NCI-H1105 (cell line): ENCODE data around the gene SPOUT1.
"Not testable (repeated sequence)": the region's sequence is repeated elsewhere in the genome, so short reads cannot be mapped to it uniquely, and the experiment has no call there.

Experiments used
- DNase-seq: peaks from one replicate; lab custom pipeline; 2025; lab: John Stamatoyannopoulos, UW

Gene SPOUT1

DNA sequence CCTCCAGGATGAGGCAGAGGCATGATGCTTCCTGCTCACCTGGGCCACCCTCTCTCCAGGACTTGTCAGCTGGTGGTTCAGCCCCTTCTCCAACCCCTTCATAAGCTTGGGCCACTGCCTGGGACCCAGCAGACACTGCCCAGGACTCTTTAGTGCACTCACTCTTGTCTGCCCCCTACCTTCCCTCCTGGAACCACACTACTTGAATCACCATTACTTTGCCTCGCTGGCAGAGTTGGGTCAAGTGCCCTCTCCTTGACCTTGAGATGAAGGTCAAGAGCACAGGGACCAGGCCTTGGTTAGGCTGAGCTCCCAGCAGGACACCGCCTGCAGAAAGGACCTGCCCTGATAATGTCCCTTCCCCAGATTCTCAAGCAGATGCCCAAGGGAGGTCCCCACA lies 19.8 kb downstream of the SPOUT1 start:
- no peak for DNase-seq

DNA sequence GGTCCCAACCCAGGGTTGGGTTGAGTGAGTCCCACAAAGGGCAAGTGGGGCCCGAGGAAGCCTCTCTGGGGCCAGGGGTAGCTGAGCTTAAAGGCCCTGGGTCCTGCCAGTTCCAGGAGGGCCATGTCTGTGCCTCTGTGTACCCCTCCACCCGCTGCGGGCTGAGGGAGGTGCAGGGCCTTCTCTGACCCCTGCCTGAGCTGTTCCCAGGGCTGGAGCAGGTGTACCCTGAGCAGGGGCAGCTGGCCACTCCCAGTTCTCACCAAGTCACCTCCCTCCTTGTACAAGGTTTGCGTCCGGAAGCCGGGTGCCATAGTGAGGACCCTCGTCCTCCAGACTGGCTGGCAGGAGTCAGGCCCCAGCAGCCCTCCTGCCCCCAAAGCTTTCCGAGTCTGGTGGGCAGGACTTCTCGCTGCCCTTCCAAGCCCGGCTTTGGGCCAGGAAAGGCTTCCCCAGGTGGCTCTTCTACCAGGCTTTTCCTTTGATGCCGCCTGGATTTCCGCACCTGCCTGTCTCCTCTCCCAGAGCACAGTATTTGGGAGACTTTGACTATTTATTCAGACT lies 20.5 kb downstream of the SPOUT1 start:
- DNase-seq, result no peak

DNA sequence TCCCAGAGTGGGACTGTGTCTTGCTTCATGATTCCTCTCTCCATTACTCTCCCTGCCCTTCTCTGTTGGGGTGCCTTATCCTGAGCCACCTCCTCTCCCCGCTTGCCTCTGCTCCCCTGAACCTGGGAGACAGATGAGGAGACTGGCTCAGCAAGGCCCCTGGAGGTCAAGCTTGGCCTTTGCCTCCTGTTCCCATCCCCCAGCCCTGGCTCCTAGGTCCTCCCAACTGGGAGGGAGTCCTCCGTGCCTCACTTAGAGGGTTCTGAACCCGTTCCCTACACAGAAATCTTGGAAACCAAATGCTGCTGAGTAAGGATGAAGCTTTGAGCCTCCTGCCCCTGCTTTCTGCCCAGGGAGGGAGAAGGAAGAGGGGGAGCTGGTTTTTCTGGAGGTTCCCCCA lies 21.1 kb downstream of the SPOUT1 start:
- DNase-seq, result no peak

DNA sequence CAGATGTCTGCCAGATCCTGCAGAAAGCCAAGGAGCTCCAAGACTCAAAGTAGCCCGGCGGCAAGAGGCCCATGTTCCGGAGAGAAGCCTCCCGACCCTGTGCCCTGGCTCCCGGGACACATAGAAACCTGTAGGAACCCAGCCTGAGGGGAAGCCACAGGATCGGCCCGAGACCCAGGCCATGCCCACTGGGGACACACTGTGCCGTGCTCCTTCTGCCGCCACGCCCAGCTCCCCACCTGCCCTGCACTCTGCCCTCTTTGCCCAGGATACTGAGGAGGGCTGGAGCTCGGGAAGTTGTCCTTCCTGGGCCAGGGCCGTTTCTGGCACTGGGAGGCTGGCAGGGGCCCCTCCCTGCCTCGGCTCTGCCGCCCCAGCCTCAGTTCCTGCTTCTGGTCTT lies 21.8 kb downstream of the SPOUT1 start:
- DNase-seq, result no peak

DNA sequence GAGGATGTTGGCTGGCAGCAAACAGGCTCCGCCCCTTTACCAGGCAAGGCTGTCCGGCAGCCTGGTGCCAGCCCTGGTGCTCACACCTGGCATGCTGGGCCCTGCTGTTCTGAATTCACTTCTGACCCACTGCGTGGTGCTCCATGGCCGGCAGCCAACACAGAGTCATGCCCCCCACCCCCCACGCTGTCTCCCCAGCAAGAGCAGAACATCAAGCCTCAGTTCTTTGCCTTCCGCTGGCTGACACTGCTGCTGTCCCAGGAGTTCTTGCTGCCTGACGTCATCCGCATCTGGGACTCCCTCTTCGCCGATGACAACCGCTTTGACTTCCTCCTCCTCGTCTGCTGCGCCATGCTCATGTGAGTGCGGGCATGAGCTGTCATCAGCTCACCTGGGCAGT lies 23.9 kb downstream of the SPOUT1 start:
- no peak for DNase-seq

DNA sequence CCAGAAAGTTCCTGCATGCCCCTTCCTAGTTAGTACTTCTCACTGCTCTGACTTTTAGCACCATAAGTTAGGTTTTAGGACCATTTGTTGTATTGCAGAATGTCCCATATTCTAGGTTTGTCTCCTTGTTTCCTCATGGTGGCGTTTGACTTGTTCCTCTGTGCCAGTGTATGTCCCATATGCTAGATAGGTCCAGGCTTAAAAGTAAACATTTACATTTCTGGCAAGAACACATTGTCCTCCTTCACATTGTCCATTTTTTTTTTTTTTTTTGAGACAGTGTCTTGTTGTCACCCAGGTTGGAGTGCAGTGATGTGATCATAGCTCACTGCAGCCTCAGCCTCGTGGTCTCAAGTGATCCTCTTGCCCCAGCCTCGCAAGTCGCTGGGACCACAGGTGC lies 27.1 kb downstream of the SPOUT1 start:
- DNase-seq, result no peak

DNA sequence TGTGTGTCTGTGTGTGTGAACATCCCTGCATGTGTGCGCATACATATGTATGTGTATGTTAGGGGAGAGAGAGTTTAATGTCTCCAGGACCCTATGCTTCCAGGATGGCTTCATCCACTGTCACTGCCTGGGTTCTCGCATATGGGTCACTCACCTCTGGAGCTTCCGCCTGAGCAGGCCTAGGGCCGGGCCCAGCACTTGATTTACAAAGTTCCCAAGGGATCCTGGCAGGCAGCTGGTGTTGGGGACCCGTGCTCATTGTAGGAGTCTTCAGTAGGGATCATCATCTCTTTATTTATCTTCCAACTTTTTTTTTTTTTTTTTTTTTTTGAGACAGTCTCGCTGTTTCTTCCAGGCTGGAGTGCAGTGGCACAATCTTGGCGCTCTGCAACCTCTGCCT lies 29.5 kb downstream of the SPOUT1 start:
- DNase-seq, result no peak

DNA sequence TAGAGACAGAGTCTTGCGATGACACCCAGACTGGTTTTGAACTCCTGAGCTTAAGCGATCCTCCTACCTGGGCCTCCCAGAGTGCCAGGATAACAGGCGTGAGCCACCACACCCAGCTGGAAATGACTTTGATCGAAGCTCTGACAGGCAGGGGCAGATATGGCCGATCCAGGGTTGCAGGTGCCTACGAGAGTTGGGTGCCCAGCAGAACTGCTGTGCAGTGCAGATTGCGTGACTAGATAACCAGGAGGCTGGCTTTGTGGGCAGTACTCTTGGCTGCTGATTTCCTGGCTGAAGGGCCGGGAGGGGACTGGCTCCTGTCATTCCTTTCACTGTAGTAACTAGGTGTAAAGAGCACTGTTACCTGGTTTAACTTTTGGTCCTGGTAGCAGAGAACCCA lies 30.7 kb downstream of the SPOUT1 start:
- DNase-seq, result no peak

DNA sequence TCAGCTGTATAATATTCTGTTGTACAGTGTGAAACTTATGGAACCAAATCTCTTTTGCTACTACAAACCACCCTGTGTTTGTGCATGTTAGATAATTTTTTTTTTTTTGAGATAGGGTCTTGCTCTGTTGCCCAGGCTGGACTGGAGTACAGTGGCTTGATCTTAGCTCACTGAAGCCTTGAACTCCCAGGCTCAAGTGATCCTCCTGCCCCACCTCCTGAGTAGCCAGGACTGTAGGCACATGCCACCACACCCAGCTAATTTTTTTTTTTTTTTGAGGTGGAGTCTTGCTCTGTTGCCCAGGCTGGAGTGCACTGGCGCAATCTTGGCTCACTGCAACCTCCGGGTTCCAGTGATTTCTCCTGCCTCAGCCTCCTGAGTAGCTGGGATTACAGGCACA lies 34.6 kb downstream of the SPOUT1 start:
- DNase-seq, result not testable (repeated sequence)

DNA sequence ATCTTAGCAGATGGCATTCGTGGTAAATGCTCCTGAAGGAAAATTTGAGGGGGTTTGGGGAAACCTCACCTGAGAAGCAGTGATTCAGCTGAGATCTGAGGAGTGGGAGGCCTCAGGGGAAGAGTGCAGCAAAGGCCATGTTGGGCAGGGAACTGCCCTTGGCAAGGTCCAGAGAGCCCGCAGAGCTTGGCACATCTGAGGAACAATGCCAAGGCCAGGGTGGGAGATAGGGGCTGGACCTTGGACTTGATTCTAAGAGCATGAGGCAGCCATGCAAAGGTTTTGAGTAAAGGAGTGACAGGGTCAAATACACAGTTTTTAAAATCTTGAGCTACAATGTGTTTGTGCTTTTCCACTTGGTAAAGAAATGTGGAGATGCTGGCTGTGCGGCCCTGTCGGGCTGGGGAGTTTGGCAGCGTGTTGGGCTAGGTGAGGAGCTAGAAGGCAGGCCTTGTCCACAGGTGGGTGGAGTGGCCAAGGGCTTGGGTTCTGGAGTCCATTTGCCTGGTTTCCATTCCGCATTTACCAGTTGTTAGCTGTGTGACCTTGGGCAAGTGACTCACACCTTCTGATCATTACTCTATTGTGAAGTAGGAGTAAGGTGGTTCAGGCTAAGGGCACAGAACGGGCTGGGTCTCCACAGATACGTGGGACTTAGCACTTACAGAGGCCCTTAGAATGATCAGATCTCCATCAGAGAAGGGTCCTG lies 36.5 kb downstream of the SPOUT1 start:
- DNase-seq, result no peak

DNA sequence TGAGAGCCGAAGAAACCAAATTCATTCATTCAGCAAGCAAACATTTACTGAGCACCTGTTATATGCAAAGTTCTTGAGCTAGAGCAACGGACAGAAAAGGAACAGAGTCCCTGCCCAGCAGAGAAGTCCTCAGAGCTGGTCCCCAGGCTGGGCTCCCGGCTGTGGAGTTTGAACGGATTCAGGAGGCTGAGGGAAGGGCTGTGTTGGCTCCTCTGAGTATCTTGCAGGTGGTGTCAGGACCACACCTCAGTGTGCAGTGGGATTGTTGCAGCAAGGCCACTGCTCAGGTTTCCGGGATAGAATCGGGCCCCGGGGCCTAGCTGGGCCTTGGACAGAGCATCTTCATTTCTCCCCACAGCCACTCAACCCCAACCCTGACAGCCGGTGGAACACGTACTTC lies 37.5 kb downstream of the SPOUT1 start:
- DNase-seq, result no peak

DNA sequence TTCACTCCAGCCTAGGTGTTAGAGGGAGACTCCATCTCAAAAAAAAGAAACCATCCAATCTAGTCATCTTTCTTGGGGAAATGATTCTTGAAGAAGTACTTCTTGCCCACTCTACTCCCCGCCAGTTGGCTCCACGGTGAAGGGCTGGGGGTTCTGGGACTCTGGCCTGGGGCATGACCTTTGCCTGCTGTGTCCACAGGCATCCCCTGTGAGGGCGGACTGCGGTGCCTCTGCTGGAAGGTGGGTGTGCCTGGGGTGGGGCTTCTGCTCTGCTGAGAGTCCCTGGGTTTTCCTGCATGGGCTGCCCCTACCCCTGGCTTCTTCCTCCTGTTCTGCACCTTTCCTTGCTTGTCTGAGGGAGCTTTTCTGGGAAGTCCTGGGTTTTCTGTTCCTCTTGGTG lies 39.1 kb downstream of the SPOUT1 start:
- no peak for DNase-seq

DNA sequence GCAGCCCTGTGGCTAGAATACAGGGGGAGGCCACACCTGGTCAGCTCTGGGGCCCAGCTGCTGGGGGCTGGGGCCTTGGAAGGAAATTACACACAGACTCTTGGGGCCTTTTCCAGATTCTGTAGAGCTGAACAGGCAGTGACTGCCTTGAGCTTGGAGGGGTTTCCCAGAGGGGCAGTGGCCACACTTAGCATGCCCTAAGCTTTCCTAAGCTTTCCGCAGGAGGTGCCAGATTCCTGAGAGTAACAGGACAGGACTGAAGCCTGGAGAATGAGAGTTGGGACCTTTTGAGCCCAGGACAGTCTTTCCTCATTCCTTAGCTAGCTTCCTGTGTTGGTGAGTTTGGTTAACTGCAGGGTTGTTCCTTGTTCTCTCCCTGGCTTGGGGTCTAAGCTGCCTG lies 41.1 kb downstream of the SPOUT1 start:
- DNase-seq, result no peak

DNA sequence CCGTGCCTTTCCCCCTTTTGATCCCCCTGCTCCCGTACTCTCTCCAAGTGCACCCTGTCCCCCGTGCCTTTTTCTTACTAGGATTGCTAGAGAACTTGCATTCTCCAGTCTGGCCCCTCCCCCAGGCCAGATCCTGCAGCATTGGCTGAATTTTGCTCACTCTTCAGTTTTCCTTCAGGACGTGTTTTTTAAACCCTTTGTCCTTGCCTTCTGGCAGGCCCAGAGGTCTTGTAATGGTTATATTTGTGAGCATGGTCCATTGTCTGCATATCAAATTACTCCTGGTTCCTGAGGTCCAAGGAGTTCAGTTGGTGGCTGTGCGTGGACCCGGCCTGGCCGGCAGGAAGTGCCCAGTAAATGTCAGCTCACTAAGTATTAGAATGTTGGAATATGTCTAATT lies 41.9 kb downstream of the SPOUT1 start:
- no peak for DNase-seq

DNA sequence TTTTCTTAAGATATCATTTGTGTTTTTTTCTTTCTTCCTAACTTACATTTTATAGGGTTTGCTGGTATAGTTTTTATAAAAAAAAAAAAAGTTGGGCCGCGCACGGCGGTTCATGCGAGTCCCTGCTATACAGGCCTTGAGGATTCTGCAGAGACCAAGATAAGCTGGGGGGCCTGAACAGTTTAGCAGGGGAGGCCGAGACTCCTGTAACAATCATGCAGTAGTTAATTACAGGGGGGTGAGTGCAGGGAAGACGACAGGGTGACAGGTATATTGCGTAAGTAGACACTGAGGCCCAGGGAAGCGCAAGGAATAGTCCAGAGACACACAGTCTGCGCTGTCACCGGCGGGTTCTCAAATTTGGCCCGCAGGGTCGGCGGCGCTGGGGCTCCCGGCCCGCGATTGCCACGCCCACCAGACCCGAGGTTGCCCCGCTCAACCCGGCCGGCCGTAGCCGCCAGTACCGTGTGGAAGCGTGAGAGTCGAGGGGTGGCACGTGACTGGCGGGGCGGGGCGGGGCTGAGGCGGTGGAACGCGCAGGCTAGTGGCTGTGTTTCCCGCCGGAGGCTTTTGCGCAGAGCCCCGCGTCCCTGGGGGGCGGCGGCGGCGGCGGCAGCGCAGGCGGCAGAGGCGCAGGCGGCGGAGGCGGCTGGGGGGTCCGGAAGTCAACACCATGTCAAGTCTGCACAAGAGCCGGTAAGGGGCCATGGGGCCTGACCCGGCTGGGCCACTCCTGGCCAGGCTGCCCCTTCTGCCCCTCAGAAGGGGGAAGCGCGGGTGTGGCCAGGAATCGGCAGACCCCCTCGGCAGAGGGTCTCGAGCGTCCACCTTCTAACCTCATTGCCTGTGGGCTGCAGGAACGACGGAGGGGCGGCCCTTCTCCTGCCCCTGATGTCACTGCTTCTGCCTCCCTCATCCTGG lies 42.7 kb downstream of the SPOUT1 start, which contains the start of gene TBC1D13:
TBC1D13 (plus strand) TSS at position 573 of the 921 bp plus-strand sequence; CDS start at position 674, 101 bp downstream.
- peak; percentile 76 for DNase-seq

DNA sequence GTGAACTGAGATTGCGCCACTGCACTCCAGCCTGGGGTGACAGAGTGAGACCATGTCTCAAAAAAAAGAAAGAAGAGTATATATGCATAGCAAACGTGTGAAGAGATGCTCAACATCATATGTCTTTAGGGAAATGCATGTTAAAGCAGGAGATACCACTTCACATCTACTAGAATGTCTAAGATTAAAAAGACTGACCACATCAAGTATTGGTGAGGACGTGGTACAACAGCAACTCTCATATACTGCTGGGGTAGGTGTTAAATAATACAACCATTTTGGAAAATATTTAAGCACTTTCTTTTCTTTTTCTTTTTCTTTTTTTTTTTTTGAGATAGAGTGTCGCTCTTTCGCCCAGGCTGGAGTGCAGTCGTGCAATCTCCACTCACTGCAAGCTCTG lies 44.2 kb downstream of the SPOUT1 start:
- no peak for DNase-seq

DNA sequence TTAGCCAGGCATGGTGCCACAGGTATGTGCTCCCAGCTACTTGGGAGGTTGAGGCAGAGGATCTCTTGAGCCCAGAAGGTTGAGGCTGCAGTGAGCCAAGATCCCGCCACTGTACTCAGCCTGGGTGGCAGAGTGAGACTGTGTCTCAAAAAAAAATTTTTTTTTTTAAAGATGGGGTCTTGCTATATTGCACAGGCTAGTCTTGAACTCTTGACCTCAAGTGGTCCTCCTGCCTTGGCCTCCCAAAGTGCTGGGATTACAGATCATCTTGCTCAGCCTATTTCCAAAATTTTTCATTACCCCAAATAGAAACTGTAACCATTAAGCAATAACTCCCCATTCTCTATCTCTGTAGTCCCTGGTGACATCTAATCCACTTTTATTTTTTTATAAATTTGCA lies 46.9 kb downstream of the SPOUT1 start:
- DNase-seq, result no peak

DNA sequence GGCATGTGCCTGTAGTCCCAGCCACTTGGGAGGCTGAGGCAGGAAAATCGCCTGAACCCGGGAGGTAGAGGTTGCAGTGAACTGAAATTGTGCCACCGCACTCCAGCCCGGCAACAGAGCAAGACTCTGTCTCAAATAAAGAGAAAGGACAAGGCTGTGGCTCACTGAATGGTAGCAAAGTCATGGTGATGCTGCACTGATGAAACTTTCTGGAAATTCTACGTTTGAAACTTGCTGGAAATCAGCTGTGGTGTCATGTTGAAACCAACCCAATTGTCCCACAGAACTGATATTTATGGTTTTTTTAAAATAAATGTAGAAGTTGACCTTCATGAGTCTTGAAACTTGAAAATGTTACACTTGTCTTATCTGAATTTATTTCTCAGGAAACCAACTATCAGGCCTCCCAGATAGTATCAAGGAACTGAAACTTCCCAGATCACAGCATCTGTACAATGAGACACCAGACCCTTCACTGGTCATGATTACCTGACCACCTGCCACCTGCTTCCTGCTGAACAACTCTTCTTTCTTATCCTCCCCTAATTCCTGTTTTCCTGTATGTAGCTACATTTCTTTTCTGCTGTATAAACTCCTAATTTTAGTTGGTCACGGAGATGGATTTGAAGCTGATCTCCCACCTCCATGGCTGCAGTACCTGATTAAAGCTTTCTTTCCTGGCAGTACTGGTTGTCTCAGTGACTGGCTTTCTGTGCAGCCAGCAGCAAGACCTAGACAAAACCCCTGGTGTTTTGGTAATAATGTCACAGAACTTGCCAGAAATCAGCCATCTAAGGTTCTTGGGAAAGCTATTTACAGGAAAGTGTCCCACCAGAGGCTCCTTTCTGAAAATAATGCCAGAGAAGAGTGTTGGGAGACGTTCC lies 48.2 kb downstream of the SPOUT1 start:
- no peak for DNase-seq

DNA sequence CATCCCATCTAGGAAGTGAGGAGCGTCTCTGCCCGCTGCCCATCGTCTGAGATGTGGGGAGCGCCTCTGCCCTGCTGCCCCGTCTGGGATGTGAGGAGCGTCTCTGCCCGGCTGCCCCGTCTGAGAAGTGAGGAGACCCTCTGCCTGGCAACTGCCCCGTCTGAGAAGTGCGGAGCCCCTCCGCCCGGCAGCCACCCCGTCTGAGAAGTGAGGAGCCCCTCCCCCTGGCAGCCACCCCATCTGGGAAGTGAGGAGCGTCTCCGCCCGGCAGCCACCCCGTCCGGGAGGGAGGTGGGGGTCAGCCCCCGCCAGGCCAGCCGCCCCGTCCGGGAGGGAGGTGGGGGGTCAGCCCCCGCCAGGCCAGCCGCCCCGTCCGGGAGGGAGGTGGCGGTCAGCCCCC lies 49.5 kb downstream of the SPOUT1 start:
- DNase-seq, result not testable (repeated sequence)

DNA sequence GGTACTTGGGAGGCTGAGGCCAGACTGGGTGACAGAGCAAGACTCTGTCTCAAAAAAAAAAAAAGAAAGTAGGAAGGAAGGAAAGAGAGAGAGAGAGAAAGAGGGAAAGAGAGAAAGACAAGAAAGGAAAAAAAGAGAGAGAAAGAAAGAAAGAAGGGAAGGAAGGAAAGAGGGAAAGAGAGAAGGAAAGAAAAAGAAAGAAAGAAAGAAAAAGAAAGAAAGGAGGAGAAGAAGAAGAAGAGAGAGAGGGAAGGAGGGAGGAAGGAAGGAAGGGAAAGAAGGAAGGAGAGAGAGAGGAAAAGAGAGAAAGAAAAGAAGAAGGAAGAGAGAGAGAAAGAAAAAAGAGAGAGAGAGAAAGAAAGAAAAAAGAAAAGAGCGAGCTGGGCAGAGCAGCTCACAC lies 54.8 kb downstream of the SPOUT1 start:
- no peak for DNase-seq

DNA sequence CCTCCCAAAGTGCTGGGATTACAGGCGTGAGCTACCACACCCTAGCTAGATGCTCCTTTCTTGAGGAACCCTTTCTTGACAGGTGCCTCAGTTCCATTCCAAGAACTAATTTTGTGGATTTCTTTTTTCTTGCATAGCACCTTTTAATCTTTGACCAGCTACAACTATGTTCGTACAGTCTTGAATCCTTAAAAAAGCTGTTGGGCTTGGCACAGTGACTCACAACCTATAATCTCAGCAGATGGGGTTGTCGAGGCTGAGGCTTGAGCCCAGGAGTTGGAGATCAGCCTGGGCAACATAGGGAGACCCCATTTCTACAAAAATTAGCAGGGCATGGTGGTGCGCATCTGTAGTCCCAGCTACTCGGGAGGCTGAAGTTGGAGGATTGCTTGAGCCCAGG lies 56.5 kb downstream of the SPOUT1 start:
- DNase-seq, result no peak
